ENCODE data around the gene CCDC81. TPM values are rescaled to one million over a fixed set of nuclear protein-coding genes. Genes with fewer than 3 reads are reported as not detected.

Gene CCDC81
- total RNA-seq, 4 donors from 2014 or later: 1.4 to 1.6 TPM; not detected in 2

DNA sequence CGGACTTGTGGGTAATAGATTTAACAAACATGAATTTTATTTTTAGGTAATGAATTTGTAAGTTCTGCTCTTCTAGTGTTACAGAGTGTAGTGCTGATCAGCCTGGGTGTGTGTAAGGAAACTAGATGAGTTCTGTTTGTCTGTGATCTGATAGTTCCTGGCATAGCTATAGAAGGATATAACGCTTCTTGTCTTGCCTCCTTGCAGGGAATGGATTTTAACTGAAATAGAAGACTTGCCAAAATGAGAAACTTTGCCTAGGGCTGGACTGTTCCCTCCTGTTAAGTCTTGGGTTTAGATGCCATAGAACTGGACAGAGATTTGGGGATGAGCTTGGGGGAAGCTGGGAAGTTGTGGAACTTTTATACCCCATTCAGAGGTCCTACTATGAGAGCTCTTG is 11.6 kb downstream of the CCDC81 start:
- no peak for TF ChIP-seq CTCF (IDR thresholded peaks at IDR 0.05)
- ATAC-seq (ENCODE audit: low FRiP score): no peak
- no peak for DNase-seq (ENCODE audit: low spot score)

DNA sequence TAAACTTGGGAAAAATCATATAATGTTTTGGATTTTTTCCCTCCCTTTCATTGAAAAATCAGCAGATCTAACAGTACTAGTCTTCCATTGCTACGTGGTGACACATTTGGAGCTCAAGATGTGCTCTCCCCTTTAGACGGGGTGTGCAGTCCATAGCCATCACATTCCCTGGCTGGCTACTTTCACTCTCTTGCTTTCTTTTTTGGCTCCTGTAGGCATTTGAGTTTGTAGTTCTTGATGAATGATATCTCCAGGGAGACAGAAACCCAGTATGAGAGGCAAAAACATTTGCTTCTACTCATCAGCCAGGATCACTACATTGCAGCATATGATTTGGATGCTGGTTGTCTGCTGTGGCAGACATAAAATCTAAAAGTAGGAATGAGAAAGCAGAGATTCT is 12.1 kb downstream of the CCDC81 start:
- no peak for ATAC-seq (ENCODE audit: low FRiP score)

DNA sequence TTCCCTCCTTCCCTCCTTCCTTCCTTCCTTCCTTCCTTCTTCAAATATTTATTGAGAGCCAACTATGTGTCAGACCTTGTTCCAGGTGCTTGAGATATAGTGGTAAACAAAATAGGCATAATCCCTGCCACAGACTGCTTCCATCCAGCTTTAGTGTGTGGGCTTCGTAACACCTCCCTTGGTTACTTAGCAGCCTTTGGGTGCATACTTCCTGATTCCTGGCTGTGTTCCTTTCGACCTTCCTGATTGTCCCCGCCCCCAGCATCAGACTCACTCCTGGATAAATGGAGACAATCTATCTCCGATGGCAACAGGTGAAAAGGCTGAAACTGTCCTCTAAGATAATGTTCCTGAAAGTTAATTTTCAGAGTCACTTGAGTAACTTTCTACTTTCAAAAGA is 13.5 kb downstream of the CCDC81 start:
- DNase-seq (ENCODE audit: low spot score) (no peak), ATAC-seq (ENCODE audit: low FRiP score) (no peak)
- no peak for TF ChIP-seq CTCF (IDR thresholded peaks at IDR 0.05)

More for the DNA sequence above, 12.1 kb downstream of the CCDC81 start:
- TF ChIP-seq CTCF (IDR thresholded peaks at IDR 0.05): no peak
- DNase-seq (ENCODE audit: low spot score): no peak

DNA sequence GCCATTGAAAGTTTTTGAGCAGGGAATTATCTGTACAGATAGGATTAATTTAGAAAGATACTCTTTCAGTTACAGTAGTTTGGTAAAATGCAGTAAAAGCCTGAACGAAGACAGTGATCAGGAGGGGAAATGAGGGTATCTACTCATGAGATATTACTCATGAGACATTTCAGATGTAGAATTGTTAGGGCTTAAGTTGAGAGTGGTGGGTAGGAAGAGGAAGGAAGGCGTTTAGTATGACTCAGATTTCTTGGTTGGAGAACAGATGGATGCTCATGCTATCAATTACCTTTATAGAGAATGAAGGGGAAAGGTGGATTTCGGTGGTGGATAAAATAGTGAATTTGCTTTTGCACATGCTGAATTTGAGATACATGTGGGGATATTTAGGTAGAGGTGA is 15.8 kb downstream of the CCDC81 start:
- no peak for TF ChIP-seq CTCF (IDR thresholded peaks at IDR 0.05)
- no peak for ATAC-seq (ENCODE audit: low FRiP score)

GRCh38 chr11:86395061-86395551 is 20.4 kb downstream of the CCDC81 start:
- TF ChIP-seq CTCF (IDR thresholded peaks at IDR 0.05): no peak
- ATAC-seq (ENCODE audit: low FRiP score) (no peak), DNase-seq (ENCODE audit: low spot score) (no peak)

More for the DNA sequence above, 15.8 kb downstream of the CCDC81 start:
- no peak for DNase-seq (ENCODE audit: low spot score)

DNA sequence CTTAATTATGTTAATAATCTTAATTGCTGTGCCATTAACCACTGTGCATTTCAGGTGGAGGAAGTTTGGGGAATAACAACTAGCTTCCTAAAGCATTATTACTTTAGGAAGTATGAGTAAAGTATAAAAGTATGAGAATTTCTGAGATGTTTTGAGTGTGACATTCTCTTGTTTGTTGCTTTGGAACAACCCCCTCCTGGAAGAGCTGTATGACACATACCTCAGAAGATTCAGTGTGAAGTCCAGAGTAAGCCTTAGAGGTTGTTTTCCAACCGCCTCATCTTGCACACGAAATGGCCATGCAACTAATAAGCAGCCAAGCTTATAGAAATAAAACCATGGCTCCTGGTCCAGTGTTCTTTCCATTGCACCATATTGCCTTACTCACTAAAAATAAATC is 21.7 kb downstream of the CCDC81 start:
- DNase-seq (ENCODE audit: low spot score): no peak
- TF ChIP-seq CTCF (IDR thresholded peaks at IDR 0.05): no peak
- ATAC-seq (ENCODE audit: low FRiP score): no peak

DNA sequence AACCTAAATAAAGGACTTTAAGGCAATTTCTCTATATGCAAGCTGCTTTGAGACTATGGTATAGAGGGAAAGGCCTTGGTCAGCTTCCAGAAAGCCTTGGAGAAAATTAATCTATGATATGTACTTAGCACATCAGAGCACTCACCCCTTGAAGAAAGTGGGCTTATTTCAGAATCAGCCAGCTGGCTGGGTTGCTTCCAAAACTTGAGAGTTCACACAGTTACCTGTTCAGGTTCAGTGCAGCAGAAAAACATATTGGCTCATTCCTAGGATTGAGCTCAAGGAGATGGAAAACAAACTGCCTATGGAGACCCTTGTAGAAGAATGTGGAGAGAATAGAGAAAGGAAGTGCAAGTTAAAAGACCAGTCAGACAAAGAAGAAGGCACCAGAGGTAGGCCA is 22.7 kb downstream of the CCDC81 start:
- TF ChIP-seq CTCF (IDR thresholded peaks at IDR 0.05): no peak
- DNase-seq (ENCODE audit: low spot score): no peak

More for the DNA sequence above, 22.7 kb downstream of the CCDC81 start:
- no peak for ATAC-seq (ENCODE audit: low FRiP score)

All from omental fat pad (tissue), 4 donors.